HG03342 (cell line): ENCODE data around the gene COX8C.
"Not testable (repeated sequence)": the region's sequence is repeated elsewhere in the genome, so short reads cannot be mapped to it uniquely, and the experiment has no call there.

Experiments used
- ATAC-seq: cut with Tn5 transposase; IDR thresholded peaks from one replicate; pipeline ENCODE4 v1.9.1; 2021; ENCODE audit warnings: mild to moderate bottlenecking, moderate library complexity; ENCODE audit not compliant: unreplicated experiment

Gene COX8C

GRCh38 chr14:93368996-93369712 lies 22.2 kb downstream of the COX8C start:
- ATAC-seq, result peak; percentile 39

GRCh38 chr14:93369713-93370266 lies 22.8 kb downstream of the COX8C start:
- ATAC-seq, result peak; percentile 90

GRCh38 chr14:93375673-93376156 lies 28.7 kb downstream of the COX8C start:
- peak; percentile 90 for ATAC-seq

GRCh38 chr14:93379831-93380230 lies 32.8 kb downstream of the COX8C start:
- ATAC-seq, result no peak

- ATAC-seq, result no peak
Observed at GRCh38 chr14:93381644-93382043, 34.7 kb downstream of the COX8C start.

- ATAC-seq, result not testable (repeated sequence)
Observed at GRCh38 chr14:93384256-93384655, 37.3 kb downstream of the COX8C start.

- no peak for ATAC-seq
Observed at GRCh38 chr14:93395231-93395630, 48.2 kb downstream of the COX8C start.

- ATAC-seq, result no peak
Observed at GRCh38 chr14:93396456-93396855, 49.5 kb downstream of the COX8C start.
